Prostate gland (tissue), 2 donors: ENCODE data around the gene PCSK4.

Source experiments
- CTCF ChIP-seq, 4 experiments: fragments of 200-600 bp in 2 of 4; fragments of 450-650 bp in 2 of 4; sonication (generic) in 2 of 4; IDR thresholded peaks; 1 replicate in 3 of 4; 2 replicates in 1 of 4; pipeline ENCODE4 v1.5.1; 2016 to 2019; ENCODE audit warnings: antibody characterized with exemption in 4 of 4, mild to moderate bottlenecking in 2 of 4, moderate library complexity in 2 of 4
- POLR2A ChIP-seq: fragments of 450-650 bp; IDR thresholded peaks from one replicate; pipeline ENCODE4 v1.6.1; 2016; ENCODE audit warnings: antibody characterized with exemption, mild to moderate bottlenecking
- POLR2AphosphoS5 ChIP-seq: sonication (generic); formaldehyde crosslinking; IDR thresholded peaks from one replicate; pipeline ENCODE4 v1.6.1; 2017; ENCODE audit warnings: antibody characterized with exemption

- TF ChIP-seq CTCF (IDR thresholded peaks at IDR 0.05) (no peak), POLR2A (no peak), POLR2AphosphoS5 (no peak)
Observed at GRCh38 chr19:1468274-1468820, 21.8 kb downstream of the PCSK4 start.
